ENCODE results near the gene TLN1.
A peak's percentile ranks its signal among the peaks of the same experiment; 100 is the strongest.

TLN1 gene, protein sequence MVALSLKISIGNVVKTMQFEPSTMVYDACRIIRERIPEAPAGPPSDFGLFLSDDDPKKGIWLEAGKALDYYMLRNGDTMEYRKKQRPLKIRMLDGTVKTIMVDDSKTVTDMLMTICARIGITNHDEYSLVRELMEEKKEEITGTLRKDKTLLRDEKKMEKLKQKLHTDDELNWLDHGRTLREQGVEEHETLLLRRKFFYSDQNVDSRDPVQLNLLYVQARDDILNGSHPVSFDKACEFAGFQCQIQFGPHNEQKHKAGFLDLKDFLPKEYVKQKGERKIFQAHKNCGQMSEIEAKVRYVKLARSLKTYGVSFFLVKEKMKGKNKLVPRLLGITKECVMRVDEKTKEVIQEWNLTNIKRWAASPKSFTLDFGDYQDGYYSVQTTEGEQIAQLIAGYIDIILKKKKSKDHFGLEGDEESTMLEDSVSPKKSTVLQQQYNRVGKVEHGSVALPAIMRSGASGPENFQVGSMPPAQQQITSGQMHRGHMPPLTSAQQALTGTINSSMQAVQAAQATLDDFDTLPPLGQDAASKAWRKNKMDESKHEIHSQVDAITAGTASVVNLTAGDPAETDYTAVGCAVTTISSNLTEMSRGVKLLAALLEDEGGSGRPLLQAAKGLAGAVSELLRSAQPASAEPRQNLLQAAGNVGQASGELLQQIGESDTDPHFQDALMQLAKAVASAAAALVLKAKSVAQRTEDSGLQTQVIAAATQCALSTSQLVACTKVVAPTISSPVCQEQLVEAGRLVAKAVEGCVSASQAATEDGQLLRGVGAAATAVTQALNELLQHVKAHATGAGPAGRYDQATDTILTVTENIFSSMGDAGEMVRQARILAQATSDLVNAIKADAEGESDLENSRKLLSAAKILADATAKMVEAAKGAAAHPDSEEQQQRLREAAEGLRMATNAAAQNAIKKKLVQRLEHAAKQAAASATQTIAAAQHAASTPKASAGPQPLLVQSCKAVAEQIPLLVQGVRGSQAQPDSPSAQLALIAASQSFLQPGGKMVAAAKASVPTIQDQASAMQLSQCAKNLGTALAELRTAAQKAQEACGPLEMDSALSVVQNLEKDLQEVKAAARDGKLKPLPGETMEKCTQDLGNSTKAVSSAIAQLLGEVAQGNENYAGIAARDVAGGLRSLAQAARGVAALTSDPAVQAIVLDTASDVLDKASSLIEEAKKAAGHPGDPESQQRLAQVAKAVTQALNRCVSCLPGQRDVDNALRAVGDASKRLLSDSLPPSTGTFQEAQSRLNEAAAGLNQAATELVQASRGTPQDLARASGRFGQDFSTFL (N-terminal part only)

DNA sequence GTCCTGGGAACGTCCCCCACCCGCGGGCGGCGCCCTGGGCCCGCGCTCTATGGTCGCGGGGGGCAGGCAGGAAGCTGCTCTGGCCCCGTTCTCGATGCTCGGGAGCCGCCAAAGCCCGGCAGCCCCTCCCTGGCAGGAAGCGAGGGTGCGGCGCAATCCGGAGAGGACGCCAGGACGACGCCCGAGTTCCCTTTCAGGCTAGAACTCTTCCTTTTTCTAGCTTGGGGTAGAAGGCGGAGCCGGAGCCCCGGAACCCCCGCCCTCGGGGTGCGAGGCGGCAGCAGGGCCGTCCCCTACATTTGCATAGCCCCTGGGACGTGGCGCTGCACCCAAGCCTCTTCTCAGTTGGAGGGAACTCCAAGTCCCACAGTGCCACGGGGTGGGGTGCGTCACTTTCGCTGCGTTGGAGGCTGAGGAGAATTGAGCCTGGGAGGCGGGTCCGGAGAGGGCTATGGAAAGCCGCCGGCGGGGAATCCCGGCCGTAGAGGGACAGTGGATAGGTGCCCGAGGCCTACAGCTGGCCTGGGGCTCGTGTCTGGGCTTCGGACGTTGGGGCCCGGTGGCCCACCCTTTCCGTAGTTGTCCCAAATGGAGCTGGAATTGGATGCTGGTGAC, at the start of gene TLN1, which contains the start of gene CREB3:
Gene TLN1, minus strand, starts transcription at position 11 of the 615 bp plus-strand sequence. CDS start 6,501 bp downstream, outside the sequence.
Gene CREB3, plus strand, starts transcription at position 482 of the 615 bp plus-strand sequence. Its CDS starts 107 bp downstream, at position 589.
- in situ Hi-C loops (cut with HindIII; ENCODE audit: low pct_ligation_motif_present, low pct_unique_long_range_greater_than_20kb, low sequenced_read_pairs), result no loop called here

DNA sequence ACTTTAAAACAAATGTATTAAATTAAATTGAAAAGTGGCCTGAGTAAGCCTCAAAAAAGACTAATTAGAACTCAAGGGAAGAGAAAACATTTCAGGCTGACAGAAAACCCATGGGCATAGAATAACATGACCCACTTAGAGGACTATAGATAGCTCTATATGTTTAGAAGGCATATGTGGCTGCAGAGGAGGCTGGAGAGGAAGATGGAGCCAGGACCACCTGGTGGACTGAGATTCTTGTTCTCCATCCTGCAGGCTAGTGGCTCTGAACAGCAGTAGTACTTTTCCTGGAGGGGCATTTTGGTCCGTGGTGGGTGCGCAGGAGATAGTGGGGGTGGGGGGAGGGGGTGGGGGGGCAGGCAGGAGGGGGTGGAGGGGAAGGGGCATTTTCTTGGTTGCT, 49.1 kb upstream of the TLN1 start:
- in situ Hi-C loops (cut with HindIII; ENCODE audit: low pct_ligation_motif_present, low pct_unique_long_range_greater_than_20kb, low sequenced_read_pairs), result no loop called here
- DNase-seq, result no peak

More for the DNA sequence above, at the start of gene TLN1, which contains the start of gene CREB3:
- DNase-seq, result peak; percentile 96

DNA sequence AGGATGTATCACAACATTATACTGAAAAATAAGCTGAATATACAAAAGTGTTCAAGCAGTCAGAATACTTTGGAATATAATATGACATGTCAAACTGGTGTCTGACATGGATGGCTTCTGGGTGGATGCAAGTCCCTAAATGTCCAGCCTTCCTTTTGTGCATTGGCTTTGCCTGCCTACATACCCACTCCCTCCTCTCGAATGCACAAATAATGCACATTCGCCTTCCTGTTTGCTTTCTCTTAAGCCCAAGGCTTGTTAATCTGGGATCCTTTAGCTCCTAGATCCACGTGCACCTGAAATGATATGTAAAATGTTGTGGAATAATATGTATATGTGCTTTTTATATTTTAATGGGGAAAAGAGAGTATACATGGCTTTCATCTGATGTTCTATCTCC, 46.5 kb upstream of the TLN1 start:
- DNase-seq, result no peak
- in situ Hi-C loops (cut with HindIII; ENCODE audit: low pct_ligation_motif_present, low pct_unique_long_range_greater_than_20kb, low sequenced_read_pairs), result no loop called here

DNA sequence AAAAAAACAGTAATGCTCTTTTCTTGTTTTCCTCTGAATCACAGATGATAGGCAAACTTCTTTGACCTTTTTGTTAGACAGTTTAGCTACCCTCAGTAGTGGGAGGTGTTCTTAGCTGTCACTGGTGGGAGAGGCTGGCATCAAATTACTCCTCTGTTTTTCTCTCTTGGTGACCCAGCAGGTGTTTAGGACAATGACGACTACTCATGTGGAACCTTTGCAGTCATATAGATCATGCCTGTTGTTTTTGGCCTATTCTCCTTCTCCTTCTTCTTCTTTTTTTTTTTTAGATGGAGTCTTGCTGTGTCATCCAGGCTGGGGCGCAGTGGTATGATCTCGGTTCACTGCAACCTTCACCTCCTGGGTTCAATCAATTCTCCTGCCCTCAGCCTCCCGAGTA, 44.0 kb upstream of the TLN1 start:
- in situ Hi-C loops (cut with HindIII; ENCODE audit: low pct_ligation_motif_present, low pct_unique_long_range_greater_than_20kb, low sequenced_read_pairs), result no loop called here
- DNase-seq, result no peak

DNA sequence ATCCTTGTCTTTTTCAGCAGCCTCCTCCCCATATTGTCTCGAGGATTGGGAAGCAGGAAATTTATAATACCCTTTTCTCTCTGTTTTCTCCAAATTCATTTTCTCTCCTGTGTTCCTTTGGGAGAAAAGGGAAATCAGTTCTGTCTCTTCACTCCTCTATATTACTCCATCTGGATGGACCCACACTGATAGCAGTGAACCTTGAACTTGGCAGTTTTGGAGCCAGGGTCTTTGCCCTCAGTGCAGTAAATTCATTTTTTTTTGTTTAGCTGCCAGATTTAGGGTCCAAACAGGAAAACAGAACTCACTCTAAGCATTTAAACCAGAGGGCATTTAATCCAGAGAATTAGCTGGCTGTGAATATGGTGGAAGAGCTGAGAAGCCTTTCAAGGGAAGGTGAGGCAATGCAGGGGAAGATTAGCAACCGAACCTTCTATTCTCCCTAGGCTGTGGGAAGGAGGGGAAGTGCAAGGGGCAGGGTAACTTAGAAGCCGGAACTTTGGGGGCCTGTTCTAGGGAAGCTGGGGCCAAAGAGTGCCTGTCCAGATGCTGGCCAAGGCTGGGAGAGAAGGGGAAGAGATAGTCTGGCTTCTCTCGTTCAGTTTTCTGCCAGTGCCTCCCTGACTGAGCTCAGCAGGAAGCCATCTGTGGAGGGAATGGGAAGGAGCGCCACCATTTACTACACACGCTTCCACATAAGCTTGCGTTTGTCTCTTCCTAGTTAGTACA, 43.1 kb upstream of the TLN1 start:
- no peak for DNase-seq
- in situ Hi-C loops (cut with HindIII; ENCODE audit: low pct_ligation_motif_present, low pct_unique_long_range_greater_than_20kb, low sequenced_read_pairs), result no loop called here

DNA sequence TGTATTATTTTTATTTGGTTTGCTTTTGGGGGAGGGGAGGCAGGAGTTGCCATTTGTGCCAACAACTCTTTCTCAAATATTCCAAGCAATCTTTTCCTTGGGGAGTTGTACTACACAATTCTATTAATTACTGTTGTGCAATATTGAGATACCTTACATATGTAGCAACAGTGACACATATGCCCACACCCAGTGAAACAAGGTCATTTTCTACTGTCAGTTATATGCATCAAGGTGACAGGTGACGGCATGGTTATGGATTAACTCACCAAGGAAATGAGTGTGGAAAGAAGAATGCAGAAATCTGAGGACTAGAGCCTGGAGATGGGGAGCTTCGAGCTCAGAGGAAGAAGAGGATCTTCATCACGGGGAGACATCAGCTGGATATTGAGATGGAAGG, 39.9 kb upstream of the TLN1 start:
- in situ Hi-C loops (cut with HindIII; ENCODE audit: low pct_ligation_motif_present, low pct_unique_long_range_greater_than_20kb, low sequenced_read_pairs), result no loop called here

DNA sequence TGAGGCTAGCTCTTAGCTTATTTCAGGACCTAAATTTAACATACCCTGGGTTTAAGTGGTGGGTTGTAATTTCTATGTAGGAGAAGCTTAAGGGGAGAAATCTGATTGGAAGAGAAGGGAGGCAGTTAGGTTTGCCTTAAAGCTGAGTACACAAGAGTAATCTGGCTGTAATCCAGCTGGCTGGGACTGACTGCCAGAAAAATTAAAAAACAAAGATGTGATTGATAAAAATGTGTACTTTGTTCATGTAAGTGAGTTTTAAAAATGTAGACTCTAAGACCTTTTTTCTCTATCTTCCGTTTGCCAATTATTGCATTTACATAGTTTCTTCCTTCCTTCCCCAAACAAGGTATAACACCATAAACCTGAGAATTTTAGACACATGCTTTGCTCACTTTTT, 39.5 kb upstream of the TLN1 start:
- DNase-seq, result no peak
- in situ Hi-C loops (cut with HindIII; ENCODE audit: low pct_ligation_motif_present, low pct_unique_long_range_greater_than_20kb, low sequenced_read_pairs), result no loop called here

More for the DNA sequence above, 39.9 kb upstream of the TLN1 start:
- DNase-seq, result no peak

DNA sequence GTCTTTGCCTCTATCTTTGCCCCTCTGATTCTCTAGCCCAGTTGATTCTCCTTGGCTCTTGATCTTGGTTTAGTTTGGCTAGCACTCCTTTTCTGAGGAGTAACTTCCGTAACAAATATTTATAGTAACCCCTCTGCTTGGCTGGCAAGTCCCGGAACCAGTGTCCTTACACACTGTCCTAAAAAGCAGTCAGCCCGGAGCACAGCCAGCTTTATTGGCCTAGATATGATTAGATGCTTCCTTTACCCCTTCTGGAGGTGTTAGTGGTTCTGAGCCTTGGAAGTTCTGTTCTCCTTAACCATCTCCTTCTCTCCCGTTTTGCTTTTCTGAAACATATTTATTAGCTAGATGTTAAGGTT, 39.1 kb upstream of the TLN1 start:
- no peak for DNase-seq
- in situ Hi-C loops (cut with HindIII; ENCODE audit: low pct_ligation_motif_present, low pct_unique_long_range_greater_than_20kb, low sequenced_read_pairs), result no loop called here

DNA sequence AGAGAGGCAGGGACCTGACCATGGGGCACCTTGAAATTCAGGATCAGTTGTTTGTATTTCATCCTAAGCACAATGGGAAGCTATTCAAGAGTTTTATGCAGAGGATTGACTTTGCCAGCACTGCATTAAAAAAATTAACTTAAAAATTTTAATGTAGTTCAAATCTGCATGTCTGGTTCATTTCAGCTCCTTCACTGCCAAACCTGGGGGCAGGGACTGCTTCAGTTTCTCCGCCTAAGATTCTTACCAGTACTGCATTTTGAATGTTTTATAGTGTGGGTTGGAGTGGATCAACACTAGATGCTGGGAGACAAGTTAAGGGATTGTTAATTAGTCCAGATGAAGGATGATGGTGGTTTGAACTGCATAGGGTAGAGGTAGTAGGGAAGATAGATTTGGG, 37.8 kb upstream of the TLN1 start:
- in situ Hi-C loops (cut with HindIII; ENCODE audit: low pct_ligation_motif_present, low pct_unique_long_range_greater_than_20kb, low sequenced_read_pairs), result no loop called here
- no peak for DNase-seq

DNA sequence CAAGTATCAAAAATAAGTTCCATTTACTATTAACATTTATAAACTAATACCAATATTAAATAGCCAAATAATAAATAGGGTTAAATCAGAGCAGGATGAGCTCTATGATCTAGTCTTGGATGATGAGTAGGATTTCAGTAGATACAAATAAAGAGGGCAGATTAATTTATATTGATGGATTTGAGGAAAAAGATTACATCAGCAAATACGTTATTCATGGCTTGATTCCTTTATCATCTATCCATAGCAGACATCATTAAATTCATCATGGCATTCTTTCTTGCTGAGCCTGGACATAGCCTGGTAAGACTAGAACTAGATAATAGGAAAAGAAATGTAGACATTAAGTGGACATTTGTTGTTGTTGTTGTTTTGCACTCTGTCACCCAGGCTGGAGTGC, 35.5 kb upstream of the TLN1 start:
- no peak for DNase-seq
- in situ Hi-C loops (cut with HindIII; ENCODE audit: low pct_ligation_motif_present, low pct_unique_long_range_greater_than_20kb, low sequenced_read_pairs), result no loop called here

DNA sequence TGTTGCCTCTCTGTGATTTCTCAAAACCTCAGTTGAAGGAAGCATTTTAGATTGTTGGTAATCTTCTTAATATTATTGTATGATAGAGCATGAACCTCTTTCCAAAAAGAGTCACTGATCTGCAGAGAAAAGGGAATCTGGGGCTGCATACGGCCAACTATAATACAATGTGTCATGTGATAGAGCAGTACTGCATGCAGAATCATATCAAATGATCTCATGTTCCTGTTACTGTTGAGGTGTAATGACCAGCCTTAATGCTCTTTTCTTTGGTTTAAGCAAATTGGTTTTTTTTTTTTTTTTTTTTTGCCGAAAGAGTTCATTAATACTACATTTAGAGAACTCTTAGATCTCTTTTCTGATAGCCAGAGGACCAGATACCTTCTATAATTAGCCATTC, 35.0 kb upstream of the TLN1 start:
- in situ Hi-C loops (cut with HindIII; ENCODE audit: low pct_ligation_motif_present, low pct_unique_long_range_greater_than_20kb, low sequenced_read_pairs), result no loop called here
- DNase-seq, result no peak

DNA sequence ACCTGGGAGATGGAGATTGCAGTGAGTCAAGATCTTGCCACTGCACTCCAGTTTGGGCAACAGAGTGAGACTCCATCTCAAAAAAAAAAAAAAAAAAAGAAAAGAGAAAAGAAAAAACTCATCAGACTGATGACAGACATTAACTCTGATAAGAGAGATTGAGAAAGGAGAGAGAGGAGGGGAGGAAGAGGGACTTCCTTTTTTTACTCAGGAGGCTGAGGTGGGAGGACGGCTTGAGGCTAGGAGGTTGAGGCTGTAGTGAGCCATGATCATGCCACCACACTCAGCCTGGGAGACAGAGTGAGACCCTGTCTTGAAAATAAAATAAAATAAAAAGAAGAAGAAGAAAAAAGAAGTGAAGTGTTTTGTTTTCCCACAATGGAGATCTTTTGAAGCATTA, 31.8 kb upstream of the TLN1 start:
- in situ Hi-C loops (cut with HindIII; ENCODE audit: low pct_ligation_motif_present, low pct_unique_long_range_greater_than_20kb, low sequenced_read_pairs), result no loop called here
- DNase-seq, result no peak

DNA sequence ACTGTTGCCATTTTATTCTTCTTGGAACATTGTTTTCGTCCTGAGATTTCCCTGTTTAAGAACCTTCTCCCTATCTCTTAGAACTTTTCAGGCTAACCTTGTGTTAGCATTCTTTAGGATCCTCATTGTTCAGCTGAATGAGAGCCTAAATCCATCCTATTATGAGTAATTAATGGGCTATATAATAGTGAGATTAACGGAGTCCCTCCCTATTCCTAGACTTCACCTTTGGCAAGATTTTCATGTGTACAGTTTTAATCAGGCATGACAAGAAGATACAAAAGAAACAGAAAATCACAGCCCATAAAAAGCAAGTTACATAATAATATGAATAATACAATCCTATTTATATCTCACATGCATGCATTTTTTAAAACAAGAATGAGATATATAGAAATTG, 31.2 kb upstream of the TLN1 start:
- in situ Hi-C loops (cut with HindIII; ENCODE audit: low pct_ligation_motif_present, low pct_unique_long_range_greater_than_20kb, low sequenced_read_pairs), result no loop called here
- no peak for DNase-seq

DNA sequence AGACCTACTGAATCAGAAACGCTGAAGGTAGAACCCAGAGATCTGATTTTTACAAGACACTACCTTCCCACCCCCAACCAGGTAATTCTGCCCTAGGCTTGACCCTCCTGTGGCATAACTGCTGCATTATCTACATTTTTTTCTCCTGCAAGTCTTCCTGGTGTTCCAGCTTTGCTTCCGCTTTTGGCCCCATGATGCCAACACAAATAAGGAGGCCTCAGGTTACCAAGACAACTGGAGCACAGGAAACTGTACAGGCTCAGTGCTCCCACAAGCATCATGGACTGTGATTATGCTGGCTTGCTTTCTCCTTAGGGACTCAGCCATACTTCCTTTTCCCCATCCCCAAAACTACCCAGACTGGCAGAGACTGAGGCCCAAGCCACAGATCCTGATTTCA, 28.7 kb upstream of the TLN1 start:
- in situ Hi-C loops (cut with HindIII; ENCODE audit: low pct_ligation_motif_present, low pct_unique_long_range_greater_than_20kb, low sequenced_read_pairs), result no loop called here
- DNase-seq, result no peak

DNA sequence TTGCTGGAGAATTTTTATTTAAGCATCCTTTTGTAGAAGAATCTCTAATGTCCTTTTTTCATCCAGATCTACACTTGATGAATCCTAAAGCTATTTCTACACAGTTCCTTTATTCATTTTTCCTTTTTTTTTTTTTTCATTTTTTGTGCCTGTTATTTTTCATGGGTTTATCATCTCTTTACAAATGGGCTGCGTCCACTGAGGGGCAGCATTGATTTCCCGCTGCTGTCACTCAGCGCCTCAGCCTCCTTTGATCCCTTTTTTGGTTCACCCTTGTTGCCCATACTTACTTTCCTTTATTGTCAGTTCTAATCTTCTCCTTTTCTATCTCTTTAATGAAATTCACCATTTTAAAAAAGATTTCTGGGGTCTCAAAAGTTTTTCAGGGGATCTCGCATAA, 27.8 kb upstream of the TLN1 start:
- in situ Hi-C loops (cut with HindIII; ENCODE audit: low pct_ligation_motif_present, low pct_unique_long_range_greater_than_20kb, low sequenced_read_pairs), result no loop called here
- DNase-seq, result no peak

DNA sequence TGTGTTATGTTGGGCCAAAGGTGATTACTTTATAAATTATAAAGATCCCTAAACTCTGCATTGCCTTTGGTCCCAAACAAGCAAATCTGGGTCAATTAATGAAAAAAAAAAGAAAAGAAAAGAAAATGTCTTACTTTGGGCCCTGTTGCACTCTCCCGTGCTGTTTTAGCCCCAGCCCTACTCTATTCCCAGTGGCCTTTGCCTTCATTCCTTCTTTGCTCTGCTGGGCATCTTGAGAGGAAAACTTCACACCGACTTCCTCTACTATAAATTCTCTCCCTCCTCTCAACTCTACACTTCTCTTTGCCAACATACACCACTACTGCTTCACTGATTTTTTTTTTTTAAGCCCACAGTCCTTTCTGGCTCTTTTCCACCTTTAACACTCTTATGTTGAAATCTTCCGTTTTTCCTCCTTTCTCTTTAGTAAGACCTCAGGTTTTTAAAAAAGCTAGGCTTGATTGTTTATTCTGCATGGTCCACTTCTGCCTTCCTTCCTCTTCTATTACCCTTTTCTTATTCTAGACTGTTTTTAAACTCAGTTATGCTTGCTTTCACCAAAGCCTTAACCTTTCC, 26.6 kb upstream of the TLN1 start:
- in situ Hi-C loops (cut with HindIII; ENCODE audit: low pct_ligation_motif_present, low pct_unique_long_range_greater_than_20kb, low sequenced_read_pairs), result no loop called here
- DNase-seq, result no peak

DNA sequence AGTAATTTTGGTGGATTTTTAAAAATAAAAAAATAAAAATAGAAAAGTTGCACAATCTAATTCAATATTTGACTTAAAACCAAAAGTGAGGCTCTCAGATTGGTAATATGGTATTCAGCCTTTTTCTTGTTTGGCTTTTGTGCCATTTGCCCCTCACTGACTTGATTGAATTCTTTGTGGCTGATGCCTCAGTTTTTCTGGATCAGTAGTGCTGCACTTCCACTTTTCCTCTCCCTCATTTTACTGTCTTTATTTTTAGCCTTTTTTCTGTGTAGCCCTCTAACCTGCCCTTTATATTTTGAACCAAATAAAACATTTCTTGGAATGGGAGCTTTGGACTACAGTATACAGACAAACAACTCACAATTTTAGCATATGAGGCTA, 25.9 kb upstream of the TLN1 start:
- no peak for DNase-seq
- in situ Hi-C loops (cut with HindIII; ENCODE audit: low pct_ligation_motif_present, low pct_unique_long_range_greater_than_20kb, low sequenced_read_pairs), result no loop called here

Data from ACHN (cell line).